HG03095 (cell line): Measurements from ENCODE around the gene PYDC1.
"Not testable (repeated sequence)": the region's sequence is repeated elsewhere in the genome, so short reads cannot be mapped to it uniquely, and the experiment has no call there.

ENCODE experiments used
- ATAC-seq: cut with Tn5 transposase; IDR thresholded peaks from one replicate; pipeline ENCODE4 v1.9.1; 2021; ENCODE audit warnings: moderate library complexity; ENCODE audit not compliant: unreplicated experiment

Gene PYDC1

GRCh38 chr16:31216422-31217135, at the start of gene PYDC1:
PYDC1 (minus strand) TSS chr16:31217135; CDS start chr16:31217028, 107 bp downstream.
- ATAC-seq, result no peak

DNA sequence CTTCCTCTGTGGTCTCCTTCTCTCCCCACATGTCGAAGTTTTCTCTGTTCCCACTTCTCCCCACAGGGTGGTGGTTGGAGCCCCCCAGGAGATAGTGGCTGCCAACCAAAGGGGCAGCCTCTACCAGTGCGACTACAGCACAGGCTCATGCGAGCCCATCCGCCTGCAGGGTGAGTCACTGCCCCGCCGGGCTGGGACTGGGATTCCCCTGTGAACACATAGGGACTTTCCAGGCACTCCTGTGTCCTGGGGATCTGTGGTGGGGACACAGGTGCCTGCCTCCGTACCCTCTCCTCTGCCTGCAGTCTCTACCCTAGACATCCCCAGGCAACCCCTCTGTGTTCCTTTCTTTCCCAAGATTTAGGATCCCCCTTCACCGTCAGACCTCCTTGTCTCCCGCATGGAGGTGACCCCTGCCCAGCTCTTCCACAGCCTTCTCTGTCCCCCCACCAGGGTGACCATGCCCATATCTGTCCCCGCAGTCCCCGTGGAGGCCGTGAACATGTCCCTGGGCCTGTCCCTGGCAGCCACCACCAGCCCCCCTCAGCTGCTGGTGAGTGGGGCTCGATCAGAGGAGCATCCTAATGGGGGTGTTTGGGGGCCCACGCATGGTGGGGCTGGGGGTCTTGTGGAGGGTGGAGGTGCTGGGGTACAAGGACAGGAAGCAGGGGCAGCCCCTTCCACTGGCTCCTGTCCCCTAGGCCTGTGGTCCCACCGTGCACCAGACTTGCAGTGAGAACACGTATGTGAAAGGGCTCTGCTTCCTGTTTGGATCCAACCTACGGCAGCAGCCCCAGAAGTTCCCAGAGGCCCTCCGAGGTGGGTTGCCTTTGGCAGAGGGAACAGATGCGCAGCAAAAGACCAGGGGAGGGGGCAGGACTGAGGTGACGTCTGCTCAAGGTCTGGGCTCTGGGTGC, 48.7 kb upstream of the PYDC1 start:
- peak; percentile 76 for ATAC-seq

DNA sequence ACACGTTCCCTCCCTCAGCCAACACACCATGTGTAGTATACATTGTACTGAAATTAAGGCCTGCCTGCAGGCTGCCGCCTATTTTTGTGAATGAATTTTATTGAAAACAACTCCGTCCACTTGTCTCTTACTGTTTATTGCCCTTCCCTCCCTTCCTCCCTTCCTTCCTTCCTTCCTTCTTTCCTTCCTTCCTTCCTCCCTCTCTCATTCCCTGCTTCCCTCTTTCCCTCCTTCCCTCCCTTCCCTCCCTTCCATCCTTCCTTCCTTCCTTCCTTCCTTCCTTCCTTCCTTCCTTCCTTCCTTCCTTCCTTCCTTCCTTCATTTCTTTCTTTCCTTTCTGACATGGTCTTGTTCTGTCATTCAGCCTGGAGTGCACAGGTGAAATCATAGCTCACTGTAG, 45.1 kb upstream of the PYDC1 start:
- no peak for ATAC-seq

- no peak for ATAC-seq
Observed at GRCh38 chr16:31260136-31260931, 43.4 kb upstream of the PYDC1 start.

GRCh38 chr16:31258366-31258765, 41.4 kb upstream of the PYDC1 start:
- ATAC-seq, result no peak

DNA sequence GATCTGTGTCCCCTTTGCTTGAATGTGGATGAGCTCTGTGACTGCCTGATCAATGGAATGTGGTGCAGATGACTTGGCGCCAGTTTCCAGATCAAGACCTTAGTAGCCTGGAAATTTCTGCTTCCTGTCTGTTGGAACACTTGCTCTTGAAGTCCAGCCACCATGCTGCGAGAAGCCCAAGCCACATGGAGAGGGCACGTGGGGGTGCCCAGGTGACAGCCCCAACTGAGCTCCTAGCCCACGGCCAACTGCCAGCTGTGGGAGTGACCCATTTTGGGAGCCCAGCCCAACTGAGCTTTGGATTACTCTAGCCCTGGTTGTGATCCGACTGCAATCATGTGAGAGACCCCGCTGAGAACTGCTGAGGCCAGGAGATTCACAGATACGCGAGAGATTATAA, 39.5 kb upstream of the PYDC1 start:
- ATAC-seq, result no peak

- no peak for ATAC-seq
Observed at GRCh38 chr16:31253642-31254045, 36.7 kb upstream of the PYDC1 start.

- ATAC-seq, result no peak
Observed at GRCh38 chr16:31251435-31251834, 34.5 kb upstream of the PYDC1 start.

GRCh38 chr16:31250782-31251384, 33.9 kb upstream of the PYDC1 start:
- ATAC-seq, result no peak

DNA sequence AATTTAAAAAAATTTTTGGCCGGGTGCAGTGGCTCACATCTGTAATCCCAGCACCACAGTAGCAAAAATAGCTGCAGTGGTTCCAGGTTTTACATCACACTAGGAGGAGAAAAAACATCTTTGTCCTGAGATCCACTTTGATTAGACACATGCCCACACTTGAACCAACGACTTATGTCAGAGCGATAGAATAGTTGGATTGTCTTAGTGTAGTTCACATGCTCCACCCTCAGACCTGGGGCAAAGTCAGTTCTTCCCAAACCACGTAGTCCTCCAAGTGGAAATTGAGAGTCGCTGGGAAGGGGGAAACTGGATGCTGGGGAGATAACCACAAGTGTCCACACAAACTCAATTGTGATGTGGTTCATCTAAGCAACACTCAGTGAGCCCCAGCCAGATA, 31.4 kb upstream of the PYDC1 start:
- ATAC-seq, result no peak

GRCh38 chr16:31246296-31246695, 29.4 kb upstream of the PYDC1 start:
- ATAC-seq, result no peak

DNA sequence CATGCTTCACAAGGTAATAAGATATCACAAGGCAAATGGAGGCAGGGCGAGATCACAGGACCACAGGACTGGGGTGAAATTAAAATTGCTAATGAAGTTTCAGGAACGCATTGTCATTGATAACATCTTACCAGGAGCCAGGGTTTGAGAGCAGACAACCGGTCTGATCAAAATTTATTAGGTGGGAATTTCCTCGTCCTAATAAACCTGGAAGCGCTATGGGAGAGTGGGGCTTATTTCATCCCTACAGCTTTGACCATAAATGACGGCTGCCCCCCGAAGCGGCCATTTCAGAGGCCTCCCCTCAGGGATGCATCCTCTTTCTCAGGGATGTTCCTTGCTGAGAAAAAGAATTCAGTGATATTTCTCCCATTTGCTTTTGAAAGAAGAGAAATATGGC, 28.7 kb upstream of the PYDC1 start:
- not testable (repeated sequence) for ATAC-seq

DNA sequence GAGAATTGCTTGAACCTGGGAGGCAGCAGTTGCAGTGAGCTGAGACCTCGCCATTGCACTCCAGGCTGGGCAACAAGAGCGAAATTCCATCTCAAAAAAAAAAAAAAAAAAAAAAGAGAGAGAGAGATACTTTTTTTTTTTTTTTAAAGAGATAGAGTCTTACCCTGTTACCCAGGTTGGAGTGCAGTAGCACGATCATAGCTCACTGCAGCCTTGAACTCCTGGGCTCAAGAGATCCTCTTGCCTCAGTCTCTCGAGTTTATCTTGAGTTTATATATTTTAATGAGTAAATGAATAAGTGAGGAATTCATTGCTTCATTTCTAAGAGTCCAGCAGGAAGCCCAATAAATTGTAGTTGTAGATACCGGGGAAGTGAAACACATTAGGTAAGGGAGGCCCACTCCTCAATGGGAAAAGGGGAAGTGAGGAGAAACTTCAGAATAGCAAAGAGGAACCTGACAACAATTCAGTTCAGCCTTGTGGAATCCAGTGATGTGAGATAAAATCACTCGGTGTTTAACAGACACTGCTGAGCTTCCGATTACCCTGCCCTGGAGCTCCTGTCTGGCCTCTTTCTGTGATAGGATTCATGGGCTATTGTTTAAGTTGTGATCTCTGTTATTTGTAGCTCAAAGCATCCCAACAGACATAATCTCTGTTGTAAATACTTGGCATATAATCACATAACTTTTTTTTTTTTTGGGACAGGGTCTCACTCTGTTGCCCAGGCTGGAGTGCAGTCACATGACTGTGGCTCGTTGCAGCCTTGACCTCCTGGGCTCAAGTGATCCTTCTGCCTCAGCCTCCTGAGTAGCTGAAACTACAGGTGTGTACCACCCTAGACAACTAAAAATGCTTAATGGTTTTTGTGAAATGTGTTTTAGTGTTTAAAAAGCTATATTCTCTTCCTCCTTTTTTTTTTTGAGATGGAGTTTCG, 27.1 kb upstream of the PYDC1 start:
- no peak for ATAC-seq

DNA sequence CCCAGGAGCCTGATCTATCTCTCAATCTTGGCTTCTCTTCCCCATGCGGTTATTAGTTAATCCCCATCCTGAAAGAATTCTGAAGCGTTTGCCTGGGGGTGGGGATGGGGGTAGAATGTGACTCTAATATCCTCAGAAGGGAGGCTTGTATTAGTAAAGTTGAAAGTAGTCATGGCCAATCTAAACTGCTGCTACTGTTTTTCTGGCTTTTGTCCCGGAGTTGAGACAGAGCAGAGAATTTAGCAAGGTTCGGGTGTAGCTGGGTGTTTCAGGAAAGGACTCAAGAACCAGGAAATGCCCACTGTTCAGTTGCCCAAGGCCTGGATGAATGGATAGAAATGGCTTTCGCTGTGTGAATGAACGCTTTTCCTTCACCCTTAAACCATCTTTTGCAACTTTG, 25.3 kb upstream of the PYDC1 start:
- no peak for ATAC-seq

GRCh38 chr16:31238041-31238440, 21.1 kb upstream of the PYDC1 start:
- ATAC-seq, result no peak

GRCh38 chr16:31229501-31229900, 12.6 kb upstream of the PYDC1 start:
- no peak for ATAC-seq

- no peak for ATAC-seq
Observed at GRCh38 chr16:31228206-31228605, 11.3 kb upstream of the PYDC1 start.

DNA sequence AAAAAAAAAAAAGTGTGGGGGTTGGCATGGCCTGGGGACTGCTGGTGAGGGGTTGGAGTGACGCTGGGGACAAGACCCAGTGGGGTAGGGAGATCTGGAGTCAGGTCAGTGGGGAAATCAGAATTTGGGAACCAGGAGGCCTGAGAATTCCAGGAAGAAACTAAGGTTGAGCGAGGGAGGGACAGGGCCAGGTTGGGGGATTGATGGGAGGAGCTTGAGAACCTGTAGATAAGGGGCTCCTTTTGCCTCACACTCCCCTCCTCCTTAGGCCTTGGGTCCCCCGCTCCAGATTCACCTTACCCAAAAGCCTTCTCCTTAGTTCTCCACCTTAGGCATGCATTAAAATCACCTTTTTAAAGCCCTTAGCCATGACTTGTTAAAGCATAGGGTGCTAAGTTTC, 8.3 kb upstream of the PYDC1 start:
- ATAC-seq, result no peak

DNA sequence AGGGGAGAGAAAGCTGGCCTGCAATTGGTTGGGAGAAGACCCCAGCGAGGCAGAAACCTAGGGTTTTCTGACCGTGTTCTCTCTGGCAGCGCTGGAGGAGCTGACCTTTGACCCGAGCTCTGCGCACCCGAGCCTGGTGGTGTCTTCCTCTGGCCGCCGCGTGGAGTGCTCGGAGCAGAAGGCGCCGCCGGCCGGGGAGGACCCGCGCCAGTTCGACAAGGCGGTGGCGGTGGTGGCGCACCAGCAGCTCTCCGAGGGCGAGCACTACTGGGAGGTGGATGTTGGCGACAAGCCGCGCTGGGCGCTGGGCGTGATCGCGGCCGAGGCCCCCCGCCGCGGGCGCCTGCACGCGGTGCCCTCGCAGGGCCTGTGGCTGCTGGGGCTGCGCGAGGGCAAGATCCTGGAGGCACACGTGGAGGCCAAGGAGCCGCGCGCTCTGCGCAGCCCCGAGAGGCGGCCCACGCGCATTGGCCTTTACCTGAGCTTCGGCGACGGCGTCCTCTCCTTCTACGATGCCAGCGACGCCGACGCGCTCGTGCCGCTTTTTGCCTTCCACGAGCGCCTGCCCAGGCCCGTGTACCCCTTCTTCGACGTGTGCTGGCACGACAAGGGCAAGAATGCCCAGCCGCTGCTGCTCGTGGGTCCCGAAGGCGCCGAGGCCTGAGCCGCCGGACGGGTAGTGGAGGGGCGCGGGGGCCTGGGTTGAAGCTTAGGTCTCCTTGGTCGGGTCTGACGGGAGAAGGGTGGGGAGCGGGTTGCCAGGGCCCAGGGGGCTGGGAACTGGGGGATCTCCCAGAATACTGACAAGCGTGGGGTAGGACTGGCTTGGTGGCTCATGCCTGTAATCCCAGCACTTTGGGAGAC, 7.4 kb upstream of the PYDC1 start:
- ATAC-seq, result no peak
